Fibroblast of lung (primary cell): ENCODE measurements around the gene MRPL52.

Source experiments
- CTCF ChIP-seq, 2 donors: IDR thresholded peaks in 1 of 2; conservative IDR thresholded peaks in 1 of 2; 1 replicate in 1 of 2; 2 replicates in 1 of 2; pipeline ENCODE4 v1.5.1; 2011 to 2012; ENCODE audit warnings: low read length in 2 of 2, control low read depth in 1 of 2, inconsistent platforms in 1 of 2, low read depth in 1 of 2, mild to moderate bottlenecking in 1 of 2
- EZH2 ChIP-seq: IDR thresholded peaks from 2 replicates; pipeline ENCODE4 v1.5.1; 2012; ENCODE audit warnings: low read length, control low read depth, mild to moderate bottlenecking; ENCODE audit errors: missing control alignments

GRCh38 chr14:22864979-22865378 lies 35.3 kb downstream of the MRPL52 start:
- TF ChIP-seq CTCF (conservative IDR thresholded peaks at IDR 0.05 in 1 of 2, IDR thresholded peaks at IDR 0.05 in 1 of 2; ENCODE audit: low read depth in 1 of 2, low read length in 2 of 2) (no peak), EZH2 (no peak)
